GM21529 (cell line): Measurements from ENCODE around the gene LSAMP.
A peak's percentile ranks its signal among the peaks of the same experiment; 100 is the strongest.
"Not testable (repeated sequence)": the region's sequence is repeated elsewhere in the genome, so short reads cannot be mapped to it uniquely, and the experiment has no call there.

ENCODE experiments used
- ATAC-seq: cut with Tn5 transposase; IDR thresholded peaks from one replicate; pipeline ENCODE4 v1.9.1; 2021; ENCODE audit not compliant: unreplicated experiment

Gene LSAMP

DNA sequence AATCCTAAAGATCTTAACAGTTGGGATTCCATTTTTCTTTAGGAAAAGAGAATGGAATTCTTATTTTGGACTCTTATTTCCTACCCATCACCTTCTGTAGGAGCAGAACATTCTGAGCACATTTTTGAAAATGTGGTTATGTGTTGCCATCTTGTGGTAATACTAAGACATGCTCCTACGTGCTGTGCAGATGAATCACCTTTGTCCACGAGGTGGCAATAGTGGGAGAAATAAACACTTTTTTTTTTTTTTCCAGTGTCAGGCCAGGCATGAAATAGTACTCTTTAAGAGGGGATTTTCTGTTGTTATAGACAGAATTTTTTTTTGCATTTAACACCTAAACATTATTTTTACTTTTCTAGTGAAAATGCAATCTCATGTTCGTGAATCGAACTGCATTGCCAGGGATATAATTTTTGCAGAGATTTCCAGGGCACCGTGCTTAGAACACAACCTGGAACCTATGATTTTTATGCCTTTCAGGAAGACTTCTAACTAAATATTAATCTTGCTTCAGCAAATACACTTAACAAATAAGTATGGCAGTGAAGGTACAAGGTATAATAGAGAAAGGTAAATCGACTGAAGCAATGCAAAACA is 625.4 kb downstream of the LSAMP start:
- ATAC-seq, result peak; percentile 96

DNA sequence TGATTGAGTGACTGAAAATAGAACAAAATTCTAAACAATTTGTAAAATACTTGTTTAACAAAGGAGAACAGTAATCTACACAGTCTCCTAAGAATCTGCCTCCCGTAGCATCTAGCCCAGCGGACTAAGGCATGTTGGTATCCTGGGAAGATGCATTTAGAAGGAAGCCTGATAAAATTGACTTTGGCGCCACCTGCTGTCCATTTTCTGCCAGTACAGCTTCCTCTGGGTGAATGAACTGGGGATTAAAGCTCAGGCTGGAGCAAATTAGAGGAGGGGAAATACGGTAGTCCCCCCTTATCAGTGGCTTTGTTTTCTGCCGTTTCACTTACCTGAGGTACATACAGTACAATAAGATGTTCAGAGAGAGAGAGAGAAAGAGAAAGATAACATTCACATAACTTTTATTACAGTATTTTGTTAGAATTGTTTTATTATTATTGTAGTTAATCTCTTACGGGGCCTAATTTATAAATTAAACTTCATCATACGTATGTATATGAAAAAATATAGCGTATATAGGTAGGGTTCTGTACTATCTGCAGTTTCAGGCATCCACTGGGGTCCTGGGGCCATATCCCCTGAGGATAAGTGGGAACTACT is 630.4 kb downstream of the LSAMP start:
- peak; percentile 74 for ATAC-seq

DNA sequence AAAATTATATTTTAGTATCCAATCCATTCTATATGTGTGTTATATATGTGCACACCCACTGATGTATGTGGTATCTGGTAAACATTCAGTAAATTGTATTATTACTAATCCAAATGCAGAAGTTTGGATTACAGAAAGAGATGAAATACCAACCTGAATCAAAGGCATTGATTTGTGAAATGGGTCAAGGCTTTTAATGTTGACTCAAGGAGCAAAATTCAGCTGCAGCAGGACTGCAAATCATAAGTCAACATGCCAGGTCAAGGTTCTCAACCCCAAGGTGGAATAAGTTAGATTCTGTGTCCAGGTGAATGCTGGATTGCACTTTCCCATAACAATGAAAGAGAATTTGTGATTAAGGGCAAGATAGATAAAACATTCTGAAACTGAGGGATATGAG is 631.3 kb downstream of the LSAMP start:
- ATAC-seq, result no peak

DNA sequence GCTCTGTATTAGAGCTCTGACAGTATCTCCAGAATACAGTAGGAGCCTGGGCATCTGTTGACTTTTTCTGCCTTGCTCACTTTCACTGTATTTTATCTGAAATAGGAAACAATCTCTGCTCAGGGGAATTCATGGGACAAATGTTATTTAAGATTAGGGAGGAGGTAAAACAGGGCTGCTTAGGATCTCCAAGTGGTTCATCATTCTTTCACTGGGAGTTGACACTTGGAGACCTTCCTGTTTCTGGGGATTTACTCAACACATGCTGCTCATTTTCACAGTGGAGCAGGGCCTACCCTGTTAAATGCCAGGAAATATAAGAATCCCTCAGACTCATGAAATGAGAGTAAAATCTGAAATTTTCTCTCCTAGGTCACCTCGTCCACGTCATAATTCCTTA is 636.5 kb downstream of the LSAMP start:
- ATAC-seq, result no peak

DNA sequence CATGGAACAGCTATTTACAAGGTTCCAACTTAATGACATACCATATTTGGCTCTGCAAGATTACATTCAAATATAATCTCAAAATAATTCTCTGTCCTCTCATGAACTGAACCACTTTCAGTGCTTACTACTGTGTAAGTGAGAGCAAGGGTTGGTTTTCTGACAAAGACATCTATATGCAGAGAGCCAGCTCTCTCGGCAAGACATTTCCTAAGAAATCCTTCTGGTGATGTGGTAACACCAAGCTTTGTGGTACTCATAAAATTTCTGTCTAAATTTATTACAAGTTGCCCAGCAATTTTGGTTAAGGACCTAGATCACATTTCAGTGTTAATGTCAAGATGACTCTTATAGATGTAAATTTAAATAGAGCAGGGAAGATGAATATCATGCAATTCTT is 637.0 kb downstream of the LSAMP start:
- ATAC-seq, result no peak

DNA sequence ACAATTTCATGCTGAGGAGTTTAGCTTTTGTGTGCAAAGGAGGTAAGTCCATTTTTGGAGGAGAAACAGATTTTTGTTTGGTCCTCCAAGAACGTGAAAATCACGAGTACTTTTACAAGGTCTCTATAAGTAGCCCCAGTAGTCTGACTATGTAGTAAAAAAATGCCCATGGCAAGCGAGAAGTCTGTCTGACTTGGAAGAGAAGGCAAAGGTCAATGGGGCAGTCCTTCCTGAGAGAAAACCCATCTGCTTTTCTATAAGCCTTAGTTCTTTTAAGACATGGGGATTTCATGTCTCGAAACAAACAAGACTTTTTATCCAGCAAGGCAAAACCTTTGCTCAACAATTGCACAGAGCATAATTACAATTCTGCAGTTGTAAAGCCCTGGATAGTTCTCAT is 638.8 kb downstream of the LSAMP start:
- ATAC-seq, result no peak

DNA sequence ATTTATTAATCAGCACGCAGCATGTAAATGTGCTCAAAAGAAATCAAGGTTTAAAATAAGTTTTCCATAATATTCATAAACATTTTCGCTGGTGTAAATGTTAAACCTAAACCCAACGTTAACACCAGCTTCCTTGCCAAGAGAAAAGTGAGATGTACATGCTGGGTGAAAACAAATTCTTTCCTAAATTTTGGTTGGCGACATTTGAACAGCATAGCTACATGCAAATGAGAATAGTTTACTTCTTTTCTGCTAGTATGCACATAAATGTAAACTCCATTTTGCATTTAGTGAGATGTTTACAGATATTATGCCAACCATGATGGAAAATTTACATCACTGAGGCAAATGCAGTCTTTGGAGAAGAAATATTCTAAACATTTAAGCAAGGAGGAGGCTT is 639.8 kb downstream of the LSAMP start:
- ATAC-seq, result no peak

DNA sequence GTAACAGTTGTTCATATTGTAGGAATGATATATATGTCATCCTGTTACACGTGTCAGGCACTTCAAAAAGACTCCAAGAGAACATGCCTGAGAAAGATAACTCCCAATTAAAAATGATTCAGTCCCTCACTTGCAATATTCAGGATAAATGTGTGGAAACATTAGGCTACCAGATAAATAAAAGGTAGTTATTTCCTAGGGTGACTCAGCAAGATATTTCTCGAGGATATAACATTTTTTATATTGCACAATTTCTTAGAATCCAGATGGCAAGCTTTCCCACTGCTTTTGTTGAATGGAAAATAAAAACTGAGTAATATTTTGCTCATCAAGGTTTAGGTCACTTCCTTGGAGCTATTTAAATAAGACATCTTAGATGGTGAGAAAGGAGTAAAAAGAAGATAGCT is 640.6 kb downstream of the LSAMP start:
- no peak for ATAC-seq

DNA sequence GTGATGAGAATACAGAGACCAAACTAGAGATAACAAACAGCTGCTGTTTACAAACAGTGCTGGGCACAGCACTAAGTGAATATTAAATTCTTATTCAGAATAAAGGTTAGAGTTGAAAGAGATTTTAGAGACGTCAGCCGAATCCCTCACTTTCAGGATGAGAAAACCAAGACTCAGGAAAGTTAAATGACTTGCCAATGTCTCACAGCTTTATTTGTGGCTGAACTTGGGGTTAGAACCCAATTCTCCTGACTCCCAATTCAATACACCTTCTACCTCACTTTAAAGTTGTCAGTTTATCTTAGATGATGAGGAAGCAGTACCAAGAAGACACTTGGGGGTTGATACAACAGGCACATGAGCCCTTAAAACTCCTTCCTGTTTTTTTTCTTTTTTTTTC is 641.1 kb downstream of the LSAMP start:
- ATAC-seq, result no peak

DNA sequence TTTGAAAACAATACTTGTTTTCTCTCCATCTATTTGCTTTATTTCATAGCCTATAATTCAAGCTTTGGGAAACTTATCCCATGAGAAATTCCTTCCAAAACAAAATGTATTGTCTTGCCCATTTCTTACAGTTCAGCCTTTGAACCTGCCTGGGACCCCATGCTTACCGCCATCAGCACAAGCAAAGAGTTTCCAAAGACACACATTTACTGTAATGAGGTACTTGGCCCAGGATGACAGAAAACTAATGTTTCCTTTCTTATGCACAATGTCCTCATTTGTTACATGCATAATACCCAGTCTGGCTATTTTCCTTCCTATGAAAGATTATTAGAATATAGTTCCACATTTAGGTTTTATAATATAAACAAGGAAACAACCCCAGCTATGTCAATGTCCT is 641.6 kb downstream of the LSAMP start:
- no peak for ATAC-seq

DNA sequence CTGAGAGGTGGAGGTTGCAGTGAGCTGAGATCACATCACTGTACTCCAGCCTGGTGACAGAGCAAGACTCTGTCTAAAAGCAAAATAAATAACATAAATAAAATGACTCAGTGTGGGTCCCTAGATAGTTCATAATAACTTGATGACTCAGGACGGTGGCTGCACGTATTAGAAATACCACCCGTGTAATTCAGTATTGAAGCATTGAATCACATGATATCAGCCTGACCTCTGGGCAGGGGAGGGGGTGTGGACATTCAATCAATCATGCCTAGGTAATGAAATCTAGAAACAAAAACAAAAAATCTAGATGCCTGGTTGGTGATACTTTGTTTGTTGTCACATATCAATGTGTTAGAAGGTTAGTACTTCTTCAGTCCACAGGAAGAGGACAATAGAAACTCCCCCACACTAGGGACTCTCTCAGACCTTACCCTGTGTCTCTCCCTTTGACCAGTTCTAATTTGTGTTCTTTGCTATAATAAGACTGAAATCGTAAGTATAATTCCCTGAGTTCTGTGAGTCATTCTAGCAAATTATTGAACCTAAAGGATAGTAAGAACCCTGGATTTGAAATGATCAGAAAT is 644.7 kb downstream of the LSAMP start:
- no peak for ATAC-seq

DNA sequence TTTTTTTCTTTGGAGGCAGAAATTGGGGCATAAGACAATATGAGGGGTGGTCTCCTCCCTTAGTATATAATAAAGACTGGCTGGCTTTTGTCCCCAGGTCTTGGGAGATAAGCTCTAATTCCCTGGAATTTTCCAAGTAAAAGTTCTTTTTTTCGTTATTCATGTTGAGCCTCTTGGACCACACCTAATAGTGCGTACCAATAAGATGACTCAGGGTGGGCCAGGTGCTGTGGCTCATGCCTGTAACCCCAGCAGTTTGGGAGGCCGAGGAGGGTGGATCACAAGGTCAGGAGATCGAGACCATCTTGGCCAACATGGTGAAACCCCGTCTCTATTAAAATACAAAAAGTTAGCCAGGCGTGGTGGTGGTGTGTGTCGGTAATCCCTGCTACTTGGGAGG is 645.2 kb downstream of the LSAMP start:
- ATAC-seq, result not testable (repeated sequence)

DNA sequence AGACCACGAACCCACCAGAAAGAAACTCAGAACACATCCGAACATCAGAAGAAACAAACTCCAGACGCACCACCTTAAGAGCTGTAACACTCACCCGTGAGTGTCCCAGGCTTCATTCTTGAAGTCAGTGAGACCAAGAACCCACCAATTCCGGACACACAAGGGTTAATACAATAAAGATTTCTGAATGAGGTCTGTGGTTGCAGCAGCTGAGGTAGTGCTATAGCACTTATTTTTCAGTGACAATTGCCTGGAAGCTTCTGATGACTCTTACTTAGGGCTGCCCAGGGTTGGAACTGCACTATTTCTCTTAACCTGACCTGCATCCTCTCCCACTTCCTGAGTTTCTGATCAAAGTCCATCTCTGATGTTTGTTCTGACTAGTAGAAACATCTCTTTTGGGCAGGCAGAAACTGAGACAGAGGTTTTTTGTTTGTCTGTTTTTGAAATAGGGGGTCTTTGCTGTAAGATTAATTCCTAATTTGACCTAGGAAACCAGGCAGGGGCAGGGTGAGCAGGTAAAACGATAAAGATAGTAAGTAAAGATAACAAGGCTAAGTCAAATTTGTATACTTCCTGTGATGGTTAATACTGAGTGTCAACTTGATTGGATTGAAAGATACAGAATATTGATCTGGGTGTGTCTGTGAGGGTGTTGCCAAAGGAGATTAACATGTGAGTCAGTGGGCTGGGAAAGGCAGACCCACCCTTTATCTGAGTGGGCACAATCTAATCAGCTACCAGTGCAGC is 652.9 kb downstream of the LSAMP start:
- ATAC-seq, result no peak

DNA sequence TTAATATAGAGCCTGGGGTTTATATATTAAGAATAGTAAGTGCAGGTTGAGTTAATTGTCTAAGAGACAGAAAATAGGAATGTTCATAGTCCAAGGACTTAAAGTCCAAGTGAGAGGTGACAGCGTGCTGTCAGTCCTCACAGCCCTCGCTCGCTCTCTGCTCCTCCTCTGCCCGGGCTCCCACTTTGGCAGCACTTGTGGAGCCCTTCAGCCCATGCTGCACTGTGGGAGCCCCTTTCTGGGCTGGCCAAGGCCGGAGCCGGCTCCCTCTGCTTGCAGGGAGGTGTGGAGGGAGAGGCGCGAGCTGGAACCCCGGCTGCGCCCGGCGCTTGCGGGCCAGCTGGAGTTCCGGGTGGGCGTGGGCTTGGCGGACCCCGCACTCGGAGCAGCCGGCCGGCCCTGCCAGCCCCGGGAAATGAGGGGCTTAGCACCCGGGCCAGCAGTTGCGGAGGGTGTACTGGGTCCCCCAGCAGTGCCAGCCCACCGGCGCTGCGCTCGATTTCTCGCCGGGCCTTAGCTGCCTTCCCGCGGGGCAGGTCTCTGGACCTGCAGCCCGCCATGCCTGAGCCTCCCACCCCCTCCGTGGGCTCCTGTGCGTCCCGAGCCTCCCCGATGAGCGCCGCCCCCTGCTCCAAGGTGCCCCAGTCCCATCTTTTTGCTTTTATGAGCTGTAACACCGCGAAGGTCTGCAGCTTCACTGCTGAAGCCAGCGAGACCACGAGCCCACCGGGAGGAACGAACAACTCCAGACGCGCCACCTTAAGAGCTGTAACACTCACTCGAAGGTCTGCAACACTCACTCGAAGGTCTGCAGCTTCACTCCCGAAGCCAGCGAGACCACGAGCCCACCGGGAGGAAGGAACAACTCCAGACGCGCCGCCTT is 653.8 kb downstream of the LSAMP start:
- not testable (repeated sequence) for ATAC-seq

DNA sequence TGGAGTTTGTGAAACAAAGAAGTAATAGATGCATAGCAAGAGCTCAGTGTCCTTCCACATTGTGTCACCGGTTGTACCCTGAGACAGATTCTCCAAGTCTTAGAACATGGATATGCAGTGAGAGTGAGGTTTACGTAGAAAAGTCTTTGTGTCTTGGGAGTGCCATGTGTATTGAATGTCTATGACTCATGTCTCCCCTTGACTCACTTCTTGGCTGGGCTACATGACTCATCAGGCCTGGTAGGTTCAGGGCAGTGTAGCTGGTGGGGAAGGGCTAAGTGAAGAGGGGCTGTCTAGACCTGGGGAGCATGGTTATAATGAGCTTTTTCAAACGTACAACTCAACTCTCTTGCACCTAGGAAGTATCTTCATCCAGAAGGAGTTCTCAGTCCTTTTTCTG is 654.5 kb downstream of the LSAMP start:
- no peak for ATAC-seq

DNA sequence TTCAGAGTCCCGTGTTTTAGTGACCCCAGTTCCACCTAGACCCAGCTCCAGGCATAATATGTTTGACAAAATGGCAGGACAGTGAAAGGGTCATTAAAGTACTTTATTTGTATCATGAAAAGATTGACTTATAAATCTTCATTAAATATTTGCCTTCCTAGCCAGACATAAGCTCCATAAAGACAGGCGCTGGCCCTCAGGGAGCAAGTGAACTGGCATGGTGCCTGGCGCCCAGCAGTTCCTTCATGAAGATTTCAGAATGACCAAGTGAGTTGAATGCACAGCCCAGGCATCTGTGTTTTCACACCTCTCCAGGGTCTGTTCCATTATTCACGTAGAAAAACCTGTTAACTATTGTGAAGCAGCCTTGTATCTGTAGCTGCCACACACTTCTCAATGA is 655.8 kb downstream of the LSAMP start:
- no peak for ATAC-seq

DNA sequence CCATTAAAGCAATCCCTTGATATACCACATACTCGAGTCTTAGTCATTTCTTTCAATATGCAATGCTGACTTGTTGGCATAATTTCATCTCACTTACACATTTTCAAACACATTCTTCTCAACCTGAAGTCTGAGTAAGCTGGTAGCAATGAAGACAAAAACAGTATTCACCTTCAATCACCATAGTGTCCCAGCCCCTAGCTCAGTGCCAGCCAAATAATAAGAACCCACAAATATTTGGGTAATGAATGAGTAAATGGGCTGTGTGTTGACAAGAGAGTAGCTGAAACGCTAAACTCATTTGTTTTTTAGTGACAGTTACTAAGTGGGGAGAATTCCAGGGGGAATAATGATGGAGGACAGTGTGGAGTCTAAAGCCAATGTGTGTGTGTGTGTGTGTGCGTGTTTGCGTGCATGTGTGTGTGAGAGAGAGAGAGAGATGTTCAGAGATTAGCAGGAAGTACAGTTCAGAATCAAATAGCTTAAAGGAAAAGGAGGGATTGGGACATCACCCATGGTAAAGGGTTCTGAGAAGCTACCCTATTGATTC is 656.3 kb downstream of the LSAMP start:
- ATAC-seq, result no peak

DNA sequence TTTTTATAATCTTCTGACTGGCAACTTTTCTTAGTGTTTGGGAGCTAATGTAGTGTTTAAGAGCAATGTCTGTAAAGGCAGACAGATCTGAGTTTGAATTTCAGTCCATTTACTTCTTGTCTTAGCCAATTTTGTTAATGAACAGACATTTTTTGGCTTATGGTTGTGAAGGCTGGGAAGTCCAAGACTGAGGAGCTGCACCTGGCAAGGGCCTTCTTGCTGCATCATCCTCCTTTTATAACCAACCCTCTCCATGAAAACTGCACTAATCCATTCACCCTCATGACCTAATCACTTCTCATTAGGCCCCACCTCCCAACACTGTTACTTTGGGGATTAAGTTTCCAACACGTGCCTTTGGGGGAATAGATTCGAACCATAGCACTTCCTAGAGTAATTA is 657.5 kb downstream of the LSAMP start:
- no peak for ATAC-seq

DNA sequence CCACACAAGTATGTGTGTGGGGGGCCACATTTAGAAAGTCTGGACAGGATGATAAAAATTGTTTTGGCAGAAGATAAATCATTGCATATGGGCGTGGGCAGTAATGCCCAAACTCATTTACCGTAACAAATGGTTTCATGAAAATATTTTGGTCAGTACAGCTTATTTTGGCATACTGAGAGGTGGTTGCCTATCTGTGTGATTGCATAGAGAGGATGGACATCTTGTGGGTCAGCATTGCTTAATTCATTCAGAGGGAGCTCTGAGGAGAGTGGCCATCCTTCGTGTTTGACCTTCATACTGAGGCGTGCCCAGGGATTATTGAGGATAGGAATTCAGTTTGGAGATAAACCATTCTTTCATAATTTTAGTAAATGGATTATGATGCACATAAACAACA is 659.5 kb downstream of the LSAMP start:
- ATAC-seq, result no peak

DNA sequence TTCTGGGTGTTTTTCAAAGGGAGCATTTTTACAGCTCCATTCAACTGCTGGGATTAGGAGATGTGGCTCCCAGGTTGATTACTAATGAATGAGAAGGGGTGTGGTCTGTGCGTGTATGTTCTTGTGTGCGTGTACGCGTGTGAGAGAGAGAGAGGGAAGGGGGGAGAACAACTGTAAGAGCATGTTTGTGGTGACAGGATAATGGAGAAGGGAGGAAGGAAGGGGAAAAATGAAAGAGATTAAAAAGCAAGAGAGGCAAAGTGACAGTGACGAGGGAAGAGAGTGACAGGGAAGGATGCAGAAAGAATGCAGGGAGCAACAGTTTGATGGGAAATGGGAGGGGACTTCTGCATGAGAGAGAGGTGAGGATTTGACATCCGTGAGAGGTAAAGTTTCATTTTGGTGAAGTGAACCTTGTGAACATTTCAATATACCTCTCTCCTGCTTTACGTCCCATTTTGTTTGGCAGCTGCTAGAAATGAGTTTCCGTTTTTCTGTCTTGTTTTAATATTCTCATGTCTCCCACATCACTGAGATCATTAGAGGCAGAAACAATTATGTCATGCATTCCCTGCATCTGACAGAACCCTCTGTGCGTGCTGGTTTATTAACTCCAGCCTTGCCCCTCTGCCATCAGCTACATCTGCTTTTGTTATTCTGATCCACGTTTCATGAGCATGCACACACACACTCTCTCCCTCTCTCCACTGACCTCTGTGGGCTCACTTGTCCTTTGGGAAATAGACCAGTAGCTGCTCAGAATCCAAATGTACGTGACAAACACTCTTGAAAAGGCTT is 660.3 kb downstream of the LSAMP start:
- no peak for ATAC-seq
